CD14-positive monocyte (primary cell): Measurements from ENCODE around the gene CRYBA2. TPM values are rescaled to one million over a fixed set of nuclear protein-coding genes. Genes with fewer than 3 reads are reported as not detected.

ENCODE experiments used
- DNase-seq, 3 donors: peaks; one replicate each; pipeline ENCODE4 v3.0.0-alpha.2; 2011 to 2022
- H2AFZ ChIP-seq: 2 replicates; pipeline ENCODE4 v1.6.0; 2012; ENCODE audit warnings: mild to moderate bottlenecking, low read depth, low read length, inconsistent platforms; ENCODE audit not compliant: insufficient read depth, poor library complexity, severe bottlenecking
- H3K27ac ChIP-seq, 2 donors: 1 replicate in 1 of 2; 2 replicates in 1 of 2; pipeline ENCODE4 v1.5.1; 2012 to 2013; ENCODE audit warnings: low read length in 2 of 2, control low read depth in 1 of 2, inconsistent platforms in 1 of 2, low read depth in 1 of 2, mild to moderate bottlenecking in 1 of 2
- H3K27me3 ChIP-seq, 2 donors: one replicate each; pipeline versions ENCODE4 v1.6.0 to v1.6.1; 2011 to 2013; ENCODE audit warnings: low read length in 2 of 2; ENCODE audit not compliant: control insufficient read depth in 2 of 2, insufficient read depth in 2 of 2
- H3K36me3 ChIP-seq, 2 donors: replicated peaks in 1 of 2; 1 replicate in 1 of 2; 2 replicates in 1 of 2; pipeline versions ENCODE4 v1.5.1 to v1.6.1; 2012 to 2013; ENCODE audit warnings: low read length in 2 of 2, control low read depth in 1 of 2, inconsistent platforms in 1 of 2, mild to moderate bottlenecking in 1 of 2; ENCODE audit not compliant: insufficient read depth in 2 of 2, control insufficient read depth in 1 of 2
- H3K4me1 ChIP-seq, 2 donors: 1 replicate in 1 of 2; 2 replicates in 1 of 2; pipeline versions ENCODE4 v1.5.1 to v1.6.1; 2012 to 2013; ENCODE audit warnings: low read length in 2 of 2, control low read depth in 1 of 2, inconsistent platforms in 1 of 2, mild to moderate bottlenecking in 1 of 2, moderate library complexity in 1 of 2; ENCODE audit not compliant: insufficient read depth in 2 of 2, control insufficient read depth in 1 of 2
- H3K4me2 ChIP-seq: replicated peaks from 2 replicates; pipeline ENCODE3; 2012; ENCODE audit warnings: low read length, moderate library complexity, mild to moderate bottlenecking; ENCODE audit not compliant: poor library complexity, severe bottlenecking; ENCODE audit errors: extremely low read depth
- H3K4me3 ChIP-seq, 3 experiments: fragments of 200-600 bp in 1 of 3; sonication (generic) in 1 of 3; replicated peaks in 1 of 3; 1 replicate in 2 of 3; 2 replicates in 1 of 3; pipeline ENCODE4 v1.5.1; 2011 to 2013; ENCODE audit warnings: low read length in 3 of 3, mild to moderate bottlenecking in 3 of 3, control low read depth in 2 of 3, low read depth in 2 of 3, inconsistent platforms in 1 of 3, moderate library complexity in 1 of 3
- H3K79me2 ChIP-seq: 2 replicates; pipeline ENCODE4 v1.6.0; 2012; ENCODE audit warnings: mild to moderate bottlenecking, control low read depth, inconsistent platforms, low read length, moderate library complexity; ENCODE audit not compliant: insufficient read depth
- H3K9ac ChIP-seq: 2 replicates; pipeline ENCODE4 v1.6.0; 2017; ENCODE audit warnings: low read length, mild to moderate bottlenecking; ENCODE audit not compliant: insufficient read depth, poor library complexity, severe bottlenecking
- H3K9me3 ChIP-seq, 2 donors: replicated peaks in 1 of 2; 1 replicate in 1 of 2; 2 replicates in 1 of 2; pipeline versions ENCODE4 v1.5.1 to v1.6.1; 2012 to 2013; ENCODE audit warnings: low read length in 2 of 2, control low read depth in 1 of 2; ENCODE audit not compliant: control insufficient read depth in 1 of 2, insufficient read depth in 1 of 2
- H4K20me1 ChIP-seq: 2 replicates; pipeline ENCODE4 v1.6.0; 2012; ENCODE audit warnings: mild to moderate bottlenecking, low read length, control low read depth, moderate library complexity; ENCODE audit not compliant: insufficient read depth
- H3K27ac Mint-ChIP-seq, 7 donors: one replicate each; pipeline ENCODE4 v1.8.0; 2020; ENCODE audit warnings: mild to moderate bottlenecking in 7 of 7, mixed read lengths in 7 of 7, moderate library complexity in 6 of 7, inconsistent platforms in 2 of 7
- H3K27me3 Mint-ChIP-seq, 3 donors: one replicate each; pipeline ENCODE4 v1.8.0; 2021 to 2022; ENCODE audit warnings: low read depth in 3 of 3, mild to moderate bottlenecking in 3 of 3, mixed read lengths in 3 of 3, moderate library complexity in 3 of 3, inconsistent platforms in 1 of 3
- H3K36me3 Mint-ChIP-seq, 2 donors: one replicate each; pipeline ENCODE4 v1.8.0; 2020; ENCODE audit warnings: mixed read lengths in 2 of 2, inconsistent platforms in 1 of 2, mild to moderate bottlenecking in 1 of 2
- H3K4me1 Mint-ChIP-seq: one replicate; pipeline ENCODE4 v1.8.0; 2020; ENCODE audit warnings: mild to moderate bottlenecking, mixed read lengths
- H3K4me3 Mint-ChIP-seq, 2 donors: one replicate each; pipeline ENCODE4 v1.8.0; 2020; ENCODE audit warnings: mild to moderate bottlenecking in 2 of 2, mixed read lengths in 2 of 2, moderate library complexity in 1 of 2
- H3K9me3 Mint-ChIP-seq, 7 donors: one replicate each; pipeline ENCODE4 v1.8.0; 2020 to 2022; ENCODE audit warnings: mixed read lengths in 7 of 7, mild to moderate bottlenecking in 6 of 7, moderate library complexity in 6 of 7, inconsistent platforms in 2 of 7
- CTCF ChIP-seq: fragments of 200-600 bp; IDR thresholded peaks from one replicate; pipeline ENCODE4 v1.8.0; 2022; ENCODE audit warnings: antibody characterized with exemption, mild to moderate bottlenecking
- WGBS: methylation state at CpG from one replicate; pipeline ENCODE4 v1.1.5; 2013; ENCODE audit warnings: missing lambda C conversion rate; ENCODE audit not compliant: insufficient coverage; 5-methylcytosine and 5-hydroxymethylcytosine counted together
- intact Hi-C, 2 donors: fragments of 100-400 bp; cut with micrococcal nuclease; formaldehyde crosslinking; loops; one replicate each; pipeline versions ENCODE4 v1.15.0 to v1.15.1; 2023
- polyA plus RNA-seq, 3 donors: library from polyadenylated mRNA; depleted of rRNA in 1 of 3; unstranded in 2 of 3; stranded (reverse) in 1 of 3; fragments of 300-500 nt in 2 of 3; fragments of >200 nt in 1 of 3; fragmentation: Illumina TruSeq in 2 of 3; gene quantifications; 1 replicate in 2 of 3; 2 replicates in 1 of 3; pipeline ENCODE4 v1.2.3, GENCODE V29; 2012 to 2021

The CRYBA2 gene
- polyA plus RNA-seq, 3 donors, result not detected

- peaks cover 17 to 27% (median 19%) of the 10 kb centered on the region in 3 donors for H3K27me3 Mint-ChIP-seq
- no peaks in the 10 kb centered on the region for H3K36me3 Mint-ChIP-seq
- no peaks in the 10 kb centered on the region for H3K79me2 ChIP-seq
- no peak for TF ChIP-seq CTCF
- no peak overlapping the region for H3K27ac ChIP-seq
- no peak overlapping the region for H2AFZ ChIP-seq
- H3K27ac Mint-ChIP-seq, result no peak overlapping the region
- intact Hi-C loops, result loop anchor here in 1 of 2 donors (2.0 kb wide), 1 partner anchor 127 kb away; no protein-coding TSS in a partner anchor
- H3K4me3 ChIP-seq, result no peak overlapping the region
- no peak overlapping the region for H3K4me2 ChIP-seq
- WGBS, result 82% methylated on average over 5 of the region's 5 CpGs
- no peak for DNase-seq
- peaks cover 0 to 1% (median 0%) of the 10 kb centered on the region in 7 donors for H3K9me3 Mint-ChIP-seq
- H3K9ac ChIP-seq, result no peak overlapping the region
- H3K4me3 Mint-ChIP-seq, result no peak overlapping the region
- H3K27me3 ChIP-seq, result peaks cover 0 to 7% of the 10 kb centered on the region in 2 donors
- H3K4me1 ChIP-seq, result no peaks in the 10 kb centered on the region
- H3K4me1 Mint-ChIP-seq, result no peaks in the 10 kb centered on the region
- H3K36me3 ChIP-seq, result no peaks in the 10 kb centered on the region
- no peaks in the 10 kb centered on the region for H3K9me3 ChIP-seq
- H4K20me1 ChIP-seq, result no peaks in the 10 kb centered on the region
Observed at GRCh38 chr2:219028141-219028540, 34.9 kb upstream of the CRYBA2 start.

- H3K9me3 Mint-ChIP-seq, result peaks cover 0 to 1% (median 0%) of the 10 kb centered on the region in 7 donors
- peaks cover 0 to 3% of the 10 kb centered on the region in 2 donors for H3K27me3 ChIP-seq
- no peaks in the 10 kb centered on the region for H4K20me1 ChIP-seq
- H3K27ac Mint-ChIP-seq, result no peak overlapping the region
- no peak overlapping the region for H3K4me2 ChIP-seq
- no peak for DNase-seq
- no peaks in the 10 kb centered on the region for H3K9me3 ChIP-seq
- peaks cover 13 to 23% (median 18%) of the 10 kb centered on the region in 3 donors for H3K27me3 Mint-ChIP-seq
- no peak overlapping the region for H3K4me3 ChIP-seq
- intact Hi-C loops, result loop anchor here in 1 of 2 donors (2.0 kb wide), 1 partner anchor 127 kb away; no protein-coding TSS in a partner anchor
- H2AFZ ChIP-seq, result no peak overlapping the region
- H3K4me1 Mint-ChIP-seq, result no peaks in the 10 kb centered on the region
- no peaks in the 10 kb centered on the region for H3K36me3 ChIP-seq
- no peaks in the 10 kb centered on the region for H3K79me2 ChIP-seq
- no peak overlapping the region for H3K9ac ChIP-seq
- no peak overlapping the region for H3K27ac ChIP-seq
- no peak for TF ChIP-seq CTCF
- H3K4me1 ChIP-seq, result no peaks in the 10 kb centered on the region
- H3K4me3 Mint-ChIP-seq, result no peak overlapping the region
- H3K36me3 Mint-ChIP-seq, result no peaks in the 10 kb centered on the region
- 92% methylated on average over 18 of the region's 22 CpGs for WGBS
Observed at GRCh38 chr2:219027511-219028055, 34.4 kb upstream of the CRYBA2 start.
